T-helper 1 cell treated with Interleukin-12 subunit alpha and Interleukin-12 subunit beta and Interleukin-4 antibody, amounts not matched to agents 30 ng/mL and 1 ng/mL, for 36 hours (primary cell): ENCODE data around the gene ENTPD3. TPM values are rescaled to one million over a fixed set of nuclear protein-coding genes. Genes with fewer than 3 reads are reported as not detected.

Experiments used
- intact Hi-C: fragments of 100-400 bp; cut with micrococcal nuclease; formaldehyde crosslinking; loops from one replicate; pipeline ENCODE4 v1.15.1; 2024
- total RNA-seq: library from RNA; stranded (reverse); gene quantifications from 2 replicates; pipeline ENCODE4 v1.2.3, GENCODE V29; 2022

ENTPD3 gene, protein sequence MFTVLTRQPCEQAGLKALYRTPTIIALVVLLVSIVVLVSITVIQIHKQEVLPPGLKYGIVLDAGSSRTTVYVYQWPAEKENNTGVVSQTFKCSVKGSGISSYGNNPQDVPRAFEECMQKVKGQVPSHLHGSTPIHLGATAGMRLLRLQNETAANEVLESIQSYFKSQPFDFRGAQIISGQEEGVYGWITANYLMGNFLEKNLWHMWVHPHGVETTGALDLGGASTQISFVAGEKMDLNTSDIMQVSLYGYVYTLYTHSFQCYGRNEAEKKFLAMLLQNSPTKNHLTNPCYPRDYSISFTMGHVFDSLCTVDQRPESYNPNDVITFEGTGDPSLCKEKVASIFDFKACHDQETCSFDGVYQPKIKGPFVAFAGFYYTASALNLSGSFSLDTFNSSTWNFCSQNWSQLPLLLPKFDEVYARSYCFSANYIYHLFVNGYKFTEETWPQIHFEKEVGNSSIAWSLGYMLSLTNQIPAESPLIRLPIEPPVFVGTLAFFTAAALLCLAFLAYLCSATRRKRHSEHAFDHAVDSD
- total RNA-seq: not detected in 2 replicates

- intact Hi-C loops: loop anchor here (1.0 kb wide), 2 partner anchors 65 to 137 kb away; partner anchors contain the start of gene ZNF621
These were observed at the start of gene ENTPD3 for GRCh38 chr3:40387001-40387894. Gene ENTPD3 (plus strand): TSS chr3:40387184. CDS start chr3:40388058, 874 bp downstream.

GRCh38 chr3:40339871-40340270 lies 47.1 kb upstream of the ENTPD3 start:
- intact Hi-C loops: no loop called here

GRCh38 chr3:40340541-40341170 lies 46.3 kb upstream of the ENTPD3 start:
- intact Hi-C loops: no loop called here

DNA sequence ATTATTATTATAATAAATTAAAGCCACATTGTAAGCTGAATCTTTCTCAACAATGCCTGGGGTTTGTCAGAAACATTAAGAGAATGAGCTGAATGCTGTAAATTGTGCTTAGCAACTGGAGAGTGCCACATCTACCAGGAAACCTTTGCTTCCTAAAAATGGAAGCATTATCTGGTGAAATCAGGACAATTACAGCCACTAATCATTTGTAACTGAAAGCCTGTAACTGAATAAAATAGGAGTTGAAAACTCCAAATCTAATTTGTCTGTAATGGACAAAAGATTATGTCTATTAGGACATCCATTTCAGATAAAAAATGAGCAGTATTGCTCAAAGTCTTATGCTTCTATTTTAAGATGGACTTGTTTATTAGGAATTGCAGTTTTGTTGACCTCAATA lies 45.3 kb upstream of the ENTPD3 start:
- intact Hi-C loops: no loop called here

DNA sequence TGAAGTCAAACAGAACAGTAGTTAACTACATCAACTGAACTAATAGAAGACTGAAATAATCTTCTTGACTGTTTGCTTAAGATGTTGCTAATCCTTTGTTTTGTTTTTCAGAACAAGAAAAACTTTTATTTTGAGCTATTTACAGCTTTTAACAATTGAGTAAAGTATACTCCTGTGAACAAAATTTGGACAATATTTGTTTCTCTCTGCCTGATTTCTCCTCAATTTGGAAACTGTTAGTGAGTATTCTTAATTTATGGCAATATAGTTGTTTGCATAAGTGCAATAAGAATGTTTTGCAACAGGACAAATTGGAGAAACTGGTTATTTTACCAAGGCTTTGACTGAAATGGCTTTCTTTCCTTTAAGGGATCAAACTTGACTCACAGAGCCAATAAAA lies 36.5 kb upstream of the ENTPD3 start:
- intact Hi-C loops: no loop called here

DNA sequence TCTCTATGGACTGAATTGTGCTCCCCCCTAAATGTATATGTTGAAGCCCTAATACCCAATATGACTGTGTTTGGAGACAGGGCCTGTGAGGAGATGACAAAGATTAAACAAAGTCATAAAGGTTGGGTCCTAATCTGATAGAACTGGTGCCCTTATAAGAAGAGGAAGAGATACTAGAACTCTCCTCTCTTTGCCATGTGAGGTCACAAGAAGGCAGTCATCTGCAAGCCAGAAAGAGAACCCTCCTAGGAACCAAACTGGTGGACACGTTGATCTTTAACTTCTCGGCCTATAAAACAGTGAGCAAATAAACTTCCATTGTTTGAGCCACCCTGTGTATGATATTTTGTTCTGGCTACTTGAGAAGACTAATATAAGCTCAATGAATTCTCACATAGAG lies 31.6 kb upstream of the ENTPD3 start:
- intact Hi-C loops: no loop called here

- intact Hi-C loops: no loop called here
These were observed 28.5 kb upstream of the ENTPD3 start for GRCh38 chr3:40358454-40358853.

DNA sequence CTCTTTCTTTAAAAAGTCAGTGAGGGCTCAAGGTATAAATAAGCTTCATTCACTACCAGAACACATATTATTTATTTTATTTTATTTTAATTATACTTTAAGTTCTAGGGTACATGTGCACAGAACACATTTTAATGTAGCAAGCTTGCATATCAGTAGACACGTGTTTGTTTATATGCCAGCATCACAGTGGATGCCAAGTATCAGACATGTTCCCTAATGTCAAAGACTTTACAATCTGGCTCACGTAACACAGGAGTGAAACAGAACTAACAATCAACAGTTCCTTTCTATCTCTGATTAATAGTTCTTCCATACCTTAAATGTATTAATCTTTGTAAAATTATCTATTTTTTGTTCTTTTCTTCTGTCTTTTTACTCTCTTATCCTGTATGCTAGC lies 23.3 kb upstream of the ENTPD3 start:
- intact Hi-C loops: no loop called here

GRCh38 chr3:40366203-40367162 lies 20.5 kb upstream of the ENTPD3 start:
- intact Hi-C loops: no loop called here

- intact Hi-C loops: no loop called here
These were observed 17.3 kb upstream of the ENTPD3 start for GRCh38 chr3:40369716-40370115.

DNA sequence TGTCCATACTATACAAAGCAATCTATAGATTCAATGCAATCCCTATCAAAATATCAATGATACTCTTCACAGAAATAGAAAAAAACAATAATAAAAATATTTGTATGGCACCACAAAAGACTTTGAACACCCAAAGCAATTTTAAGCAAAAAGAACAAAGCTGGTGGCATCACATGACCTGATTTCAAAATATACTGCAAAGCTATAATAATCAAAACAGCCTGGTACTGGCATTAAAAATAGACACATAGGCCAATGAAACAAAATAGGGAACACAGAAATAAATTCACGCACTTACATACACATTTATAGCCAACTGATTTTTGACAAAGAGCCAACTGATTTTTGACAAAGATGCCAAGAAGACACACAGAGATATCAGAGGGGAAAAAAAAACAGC lies 9.2 kb upstream of the ENTPD3 start:
- intact Hi-C loops: no loop called here

- intact Hi-C loops: no loop called here
These were observed 7.2 kb upstream of the ENTPD3 start for GRCh38 chr3:40379674-40380306.

GRCh38 chr3:40381904-40382616 lies 4.9 kb upstream of the ENTPD3 start:
- intact Hi-C loops: no loop called here

DNA sequence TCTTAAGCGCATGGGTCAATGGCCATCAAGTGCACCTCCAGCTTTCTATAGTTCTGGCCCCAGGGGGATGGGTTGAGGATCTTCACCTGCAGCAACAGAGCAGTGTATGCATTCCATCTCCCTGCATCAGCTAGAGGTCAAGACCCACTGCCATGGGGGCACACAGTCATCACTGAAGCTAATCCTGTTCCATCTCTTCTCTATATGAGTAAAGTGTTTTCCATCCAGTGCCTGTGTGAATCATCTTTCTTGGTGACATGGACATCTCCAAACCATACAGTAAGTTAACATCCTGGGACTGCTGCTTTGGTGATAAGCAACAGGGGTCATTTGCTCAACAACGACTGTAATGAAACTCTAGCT lies 4.4 kb upstream of the ENTPD3 start:
- intact Hi-C loops: no loop called here

DNA sequence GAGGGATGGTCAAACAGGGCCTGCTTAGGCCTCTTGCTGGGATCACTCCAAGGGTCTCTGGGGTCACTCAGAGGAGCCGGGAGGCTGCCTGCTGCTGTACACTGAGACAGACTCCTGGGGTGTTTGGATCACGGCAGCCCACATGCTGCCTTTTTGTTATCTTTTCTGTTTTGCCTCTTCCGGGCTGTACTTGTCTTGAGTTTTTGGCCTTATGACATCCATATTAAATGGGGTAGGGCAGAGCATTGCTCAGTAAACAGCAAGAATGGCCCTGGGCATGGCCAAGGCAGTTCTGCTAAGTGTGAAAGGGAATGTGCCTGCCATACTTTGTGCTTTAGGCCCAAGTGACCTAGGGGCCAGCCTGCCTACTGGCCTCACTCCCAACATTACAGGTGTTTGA lies 771 bp upstream of the ENTPD3 start:
- intact Hi-C loops: no loop called here

GRCh38 chr3:40387895-40388254 lies 891 bp downstream of the ENTPD3 start:
- intact Hi-C loops: loop anchor here (1.0 kb wide), 2 partner anchors 64 to 136 kb away; partner anchors contain the start of gene ZNF621

DNA sequence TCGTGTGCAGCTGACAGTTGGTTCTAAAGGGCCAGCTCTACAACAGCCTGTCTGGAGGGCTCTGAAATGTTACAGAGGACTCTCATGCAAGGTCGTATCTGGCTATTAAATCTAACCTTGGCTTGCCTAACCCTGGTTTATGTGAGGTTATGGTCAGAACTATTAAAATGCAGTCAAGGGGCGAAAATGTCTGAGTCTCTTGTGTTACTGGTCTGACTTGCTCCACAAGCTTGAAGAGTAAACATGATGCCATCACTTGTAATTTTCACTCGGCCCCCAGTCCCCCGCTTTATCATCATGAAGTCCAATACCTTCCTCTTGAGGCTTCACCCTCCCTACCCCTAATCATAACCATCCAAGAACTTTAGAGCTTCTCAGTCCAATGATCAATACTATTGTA lies 9.4 kb downstream of the ENTPD3 start:
- intact Hi-C loops: no loop called here

- intact Hi-C loops: no loop called here
These were observed 10.1 kb downstream of the ENTPD3 start for GRCh38 chr3:40397129-40397528.

- intact Hi-C loops: no loop called here
These were observed 10.9 kb downstream of the ENTPD3 start for GRCh38 chr3:40397912-40398311.
